Activated CD8-positive, alpha-beta memory T cell treated with anti-CD3 and anti-CD28 coated beads for 1 hour (primary cell): ENCODE results near the gene RFC3.
A peak's percentile ranks its signal among the peaks of the same experiment; 100 is the strongest.
"Not testable (repeated sequence)": the region's sequence is repeated elsewhere in the genome, so short reads cannot be mapped to it uniquely, and the experiment has no call there.

Source experiments
- DNase-seq, 2 donors: peaks; one replicate each; pipeline ENCODE4 v3.0.0-alpha.2; 2020; ENCODE audit warnings: low read depth in 1 of 2; ENCODE audit errors: extremely low read depth in 1 of 2

RFC3 gene

DNA sequence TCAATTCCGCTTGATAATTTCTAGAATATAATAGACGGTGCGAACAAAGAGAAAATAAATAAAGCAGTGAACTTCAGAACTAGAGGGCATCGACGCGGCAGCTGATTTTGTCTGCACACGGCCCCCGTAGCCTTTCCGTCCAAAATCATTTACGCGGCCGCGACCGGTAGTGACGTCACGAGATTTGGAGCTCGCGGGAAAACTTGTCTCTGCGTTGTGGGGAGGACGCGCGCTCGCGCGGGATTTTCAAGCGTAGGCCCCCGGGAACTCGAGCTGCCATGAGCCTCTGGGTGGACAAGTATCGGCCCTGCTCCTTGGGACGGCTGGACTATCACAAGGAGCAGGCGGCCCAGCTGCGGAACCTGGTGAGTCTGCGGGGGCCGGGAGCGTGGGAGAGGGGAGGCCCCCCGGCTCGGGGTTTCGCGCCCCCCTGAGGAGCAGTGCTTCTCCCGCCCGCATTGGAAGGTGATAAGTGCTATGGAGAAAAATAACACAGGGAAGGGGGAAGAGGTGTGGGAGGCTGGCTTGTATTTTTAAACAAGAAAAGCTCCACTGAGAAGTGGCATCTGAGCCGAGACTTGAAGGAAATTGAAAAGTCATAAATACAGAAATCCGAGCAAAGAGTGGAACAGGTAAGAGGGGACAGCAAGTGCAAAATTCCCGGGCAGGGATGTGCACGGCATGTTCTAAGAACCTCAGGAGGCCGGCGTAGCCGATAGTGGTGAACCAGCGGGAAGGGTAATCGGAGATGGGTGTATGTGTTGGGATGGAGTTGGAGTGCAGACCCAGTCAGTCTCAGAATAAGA lies at the start of gene RFC3:
Gene RFC3 (plus strand): TSS at position 249 of the 806 bp plus-strand sequence. CDS start 30 bp downstream, at position 279.
- peak; percentile 74 to 84 for DNase-seq

- DNase-seq = no peak
Observed at GRCh38 chr13:33771296-33771695, 46.7 kb upstream of the RFC3 start.

DNA sequence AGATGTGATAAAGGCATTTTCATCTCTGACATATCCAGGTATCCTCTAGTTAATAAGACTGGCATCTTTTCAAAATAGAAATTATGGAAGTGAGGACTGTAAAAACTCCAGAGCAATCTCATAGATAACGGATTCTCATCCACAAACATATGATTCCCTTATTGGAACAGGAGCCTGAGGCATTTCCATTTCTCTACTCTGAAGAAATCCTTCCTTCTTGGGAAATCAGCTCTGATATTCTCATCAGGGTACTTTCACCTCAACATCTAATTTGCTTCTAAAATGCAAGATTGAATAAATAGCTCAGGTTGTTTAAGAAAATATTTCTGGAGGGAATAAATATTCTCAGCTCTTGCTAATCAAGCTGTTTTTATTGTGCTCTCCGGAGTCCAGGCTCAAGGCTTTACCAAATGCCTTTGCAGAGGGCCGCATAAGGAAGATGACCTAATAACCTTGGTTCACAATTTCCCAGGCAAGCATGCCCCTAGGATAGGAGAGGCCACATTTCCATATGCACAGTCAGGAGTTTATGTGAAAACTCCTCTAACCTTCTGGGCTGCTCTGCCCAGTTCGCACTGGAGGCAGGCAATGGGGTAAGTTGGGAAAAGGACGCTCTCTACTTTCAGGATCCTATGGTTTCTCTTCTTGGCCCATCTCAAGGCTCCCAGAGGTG lies 44.0 kb upstream of the RFC3 start:
- DNase-seq = no peak

- no peak for DNase-seq
Observed at GRCh38 chr13:33775339-33776108, 42.4 kb upstream of the RFC3 start.

DNA sequence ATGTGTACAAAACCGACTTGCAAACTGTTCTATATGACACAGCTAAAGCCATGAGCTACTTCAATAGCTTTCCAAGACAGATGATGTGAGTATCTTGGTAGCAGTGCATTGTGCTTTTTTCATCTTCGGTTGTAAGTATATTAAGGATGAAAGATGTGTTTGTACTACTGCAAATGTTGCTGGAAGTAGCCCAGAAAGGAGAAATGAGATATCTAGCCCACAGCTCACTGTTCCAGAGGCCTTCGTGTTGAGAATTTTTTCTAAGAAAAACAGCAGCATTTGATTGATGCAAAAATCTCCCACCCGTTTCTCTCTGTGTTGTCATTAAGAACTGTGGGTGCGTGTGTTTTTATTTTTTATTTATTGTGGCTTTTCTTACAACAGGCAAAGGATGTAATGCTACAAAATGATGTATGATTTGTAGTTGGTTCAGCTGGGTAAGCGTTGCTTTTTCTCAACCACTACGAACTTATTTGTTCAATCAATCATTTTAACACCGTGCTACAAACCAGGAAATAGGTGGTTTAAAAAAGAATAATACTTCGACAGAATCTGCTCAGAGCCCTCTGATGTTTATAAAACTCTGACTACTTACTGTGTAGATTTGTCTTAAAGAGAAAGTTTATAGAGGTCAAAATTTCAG lies 41.6 kb upstream of the RFC3 start:
- DNase-seq = no peak

GRCh38 chr13:33782631-33783030 lies 35.3 kb upstream of the RFC3 start:
- DNase-seq = no peak

DNA sequence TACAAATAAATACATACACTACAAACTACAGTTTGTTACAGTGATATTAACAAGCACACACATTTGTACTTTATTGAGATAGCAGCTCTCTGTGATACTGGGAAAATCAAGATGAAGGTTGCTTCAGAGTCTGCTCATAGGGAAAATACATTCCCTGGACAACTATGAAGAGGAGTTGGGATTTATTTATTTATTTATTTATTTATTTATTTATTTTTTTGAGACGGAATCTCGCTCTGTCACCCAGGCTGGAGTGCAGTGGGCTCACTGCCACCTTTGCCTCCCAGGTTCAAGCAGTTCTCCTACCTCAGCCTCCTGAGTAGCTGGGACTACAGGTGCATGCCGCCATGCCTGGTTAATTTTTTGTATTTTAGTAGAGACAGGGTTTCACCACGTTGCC lies 34.7 kb upstream of the RFC3 start:
- not testable (repeated sequence) for DNase-seq

- no peak for DNase-seq
Observed at GRCh38 chr13:33784738-33785137, 33.2 kb upstream of the RFC3 start.

DNA sequence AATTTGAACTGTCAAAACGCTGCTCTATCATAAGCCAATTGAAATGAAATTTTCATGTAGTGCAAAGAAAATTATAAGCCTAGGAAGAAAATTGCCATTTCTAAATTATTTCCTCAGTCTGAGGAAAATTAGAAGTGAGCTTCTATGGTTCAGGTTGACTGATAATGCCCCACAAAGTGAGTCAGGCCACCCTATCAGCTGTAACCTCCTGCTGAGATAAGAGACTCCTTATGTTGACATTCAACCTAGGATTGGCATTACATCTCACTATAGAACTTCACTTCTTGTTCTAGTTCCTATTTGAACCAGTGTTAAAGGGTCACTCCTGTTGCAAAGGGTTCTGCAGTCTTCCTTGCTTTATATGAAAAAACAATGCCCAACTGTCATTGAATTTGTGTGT lies 32.6 kb upstream of the RFC3 start:
- no peak for DNase-seq

GRCh38 chr13:33787051-33787591 lies 30.8 kb upstream of the RFC3 start:
- no peak for DNase-seq

DNA sequence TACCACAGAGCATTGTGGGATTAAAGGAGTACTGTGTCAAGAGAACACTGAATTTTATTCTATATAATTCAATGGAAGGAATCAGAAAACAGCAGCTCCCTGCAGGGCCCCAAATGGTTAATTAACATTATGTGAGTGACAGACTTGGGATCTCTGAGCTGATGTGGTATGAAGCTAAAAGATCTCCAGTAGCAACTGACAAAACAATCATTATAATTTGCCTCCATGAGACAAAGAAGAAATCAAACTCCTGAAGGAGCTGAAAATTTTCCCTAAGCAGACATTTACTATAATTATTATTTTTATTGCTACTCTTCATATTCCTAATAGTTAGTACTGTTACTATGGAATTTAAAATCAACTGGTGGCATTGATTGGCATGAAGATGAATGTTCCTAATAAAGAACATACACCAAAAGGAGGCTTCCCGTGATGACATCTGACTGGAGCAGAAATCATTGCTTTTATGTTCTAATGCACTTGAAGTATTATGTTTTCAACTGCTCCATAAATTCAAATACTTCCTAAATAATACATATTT lies 28.8 kb upstream of the RFC3 start:
- no peak for DNase-seq

DNA sequence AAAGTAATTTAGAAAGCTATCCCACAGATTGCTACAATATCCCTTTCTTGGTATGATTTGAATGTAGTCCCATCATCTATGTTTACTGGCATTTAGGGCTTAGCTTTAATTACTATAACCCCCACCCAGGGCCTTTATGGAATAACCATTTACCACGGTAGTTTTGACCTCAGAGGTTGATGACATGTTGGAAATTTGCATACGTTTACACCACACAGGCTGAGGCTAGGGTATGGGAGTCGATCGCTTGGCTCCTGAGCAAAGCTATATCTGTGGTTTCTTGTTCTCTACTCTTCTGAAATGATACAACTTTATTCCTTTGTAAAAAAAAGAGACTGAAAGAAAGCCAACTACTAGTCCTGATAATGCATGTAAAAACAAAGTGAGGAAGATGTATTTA lies 28.2 kb upstream of the RFC3 start:
- no peak for DNase-seq

- no peak for DNase-seq
Observed at GRCh38 chr13:33793726-33794125, 24.2 kb upstream of the RFC3 start.

DNA sequence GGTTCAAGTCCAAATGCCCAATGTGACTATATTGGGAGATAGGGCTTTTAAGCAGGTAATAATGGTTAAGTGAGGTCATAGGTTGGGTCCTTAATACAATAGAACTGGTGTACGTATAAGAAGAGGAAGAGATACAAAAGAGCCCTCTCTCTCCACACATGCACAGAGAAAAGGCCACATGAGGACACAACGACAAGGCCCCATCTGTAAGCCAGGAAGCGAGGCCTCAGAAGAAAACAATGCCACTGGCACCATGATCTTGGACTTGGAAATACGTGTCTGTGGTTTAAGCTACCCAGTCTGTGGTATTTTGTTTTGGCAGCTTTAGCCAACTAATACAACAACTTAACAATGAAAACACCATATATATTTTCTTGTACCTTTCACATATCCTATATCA lies 23.4 kb upstream of the RFC3 start:
- no peak for DNase-seq

DNA sequence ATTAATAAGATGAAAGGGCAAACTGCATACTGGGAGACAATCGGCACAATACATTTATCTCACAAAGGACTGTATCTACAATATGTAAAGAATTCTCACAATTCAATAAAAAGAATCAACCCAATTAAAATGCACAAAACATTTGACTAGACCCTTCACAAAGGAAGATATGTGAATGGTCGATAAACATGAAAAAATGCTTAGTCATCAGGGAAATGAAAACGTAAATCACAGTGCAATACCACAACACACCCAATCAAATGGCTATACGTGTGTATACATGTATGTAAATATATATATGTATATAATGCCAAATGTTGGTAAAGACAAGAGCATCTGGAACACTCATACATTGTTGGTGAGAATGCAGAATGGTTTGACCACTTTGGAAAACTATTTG lies 21.9 kb upstream of the RFC3 start:
- no peak for DNase-seq

DNA sequence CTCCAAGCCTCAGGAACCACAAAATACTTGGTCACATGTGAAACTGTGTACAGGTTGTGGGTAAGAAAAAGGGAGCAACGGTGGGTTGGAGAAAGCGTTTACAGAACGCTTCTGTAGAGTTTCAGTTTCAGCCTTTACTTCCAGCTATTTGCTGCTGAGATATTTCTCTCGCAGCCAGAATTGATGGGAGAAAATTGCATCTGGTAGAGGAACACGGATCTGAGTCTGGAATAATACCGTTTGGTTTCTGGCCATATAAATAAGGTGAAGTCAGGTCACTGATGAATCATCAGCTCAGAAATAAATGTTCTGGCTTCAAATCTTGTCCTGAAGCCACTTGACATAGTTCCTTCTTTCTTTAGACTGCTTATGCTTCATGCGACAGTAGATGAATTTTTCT lies 20.3 kb upstream of the RFC3 start:
- no peak for DNase-seq

DNA sequence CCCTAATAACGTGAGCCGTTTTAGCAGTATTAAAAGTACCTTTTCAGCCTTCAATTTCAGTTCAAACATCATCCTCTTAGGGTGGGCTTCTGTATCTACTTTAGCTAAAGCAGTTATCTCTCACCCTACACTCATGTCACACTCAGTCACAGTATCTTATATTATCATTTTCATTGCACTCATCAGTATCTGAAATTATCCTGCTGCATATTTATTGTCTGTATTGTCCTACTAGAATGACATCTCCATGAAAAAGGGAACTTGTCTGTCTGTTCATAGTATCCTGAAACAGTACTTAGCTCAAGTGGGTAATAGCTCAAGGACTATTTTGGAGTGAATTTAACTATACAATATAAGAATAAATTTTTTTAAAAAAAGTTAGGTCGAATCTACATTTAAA lies 19.9 kb upstream of the RFC3 start:
- no peak for DNase-seq

DNA sequence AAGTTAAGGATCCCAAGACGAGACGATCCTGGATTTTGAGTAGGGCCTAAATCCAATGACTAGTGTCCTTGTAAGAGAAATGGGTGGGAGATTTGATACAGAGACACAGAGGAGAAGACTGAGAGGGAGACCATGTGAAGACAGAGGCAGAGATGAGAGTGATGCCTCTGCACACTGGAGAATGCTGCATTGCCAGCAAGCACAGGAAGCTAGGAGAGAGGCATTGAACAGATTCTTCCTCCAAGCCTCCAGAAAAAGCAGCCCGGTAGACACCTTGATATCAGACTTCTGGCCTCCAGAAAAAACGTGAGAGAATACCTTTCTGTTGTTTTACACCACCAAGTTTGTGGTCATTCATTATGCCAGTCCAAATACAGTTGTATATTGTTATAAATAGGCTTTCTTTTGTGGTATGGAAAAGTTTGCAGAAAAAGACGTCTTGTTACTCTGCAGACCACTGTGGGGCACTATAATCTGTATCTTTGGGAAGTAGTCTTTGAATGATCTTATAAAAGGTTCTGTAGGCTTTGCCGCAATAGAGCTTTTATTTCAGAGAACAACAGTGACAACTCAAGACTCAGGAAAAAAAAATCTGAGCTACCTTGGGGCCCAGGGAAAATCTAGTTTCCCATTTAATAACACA lies 17.9 kb upstream of the RFC3 start:
- DNase-seq = no peak

GRCh38 chr13:33800646-33801186 lies 17.2 kb upstream of the RFC3 start:
- DNase-seq = no peak
